HG02884 (cell line): ENCODE results near the gene RAP1GAP.

Experiments
- ATAC-seq: cut with Tn5 transposase; IDR thresholded peaks from one replicate; pipeline ENCODE4 v1.9.1; 2021; ENCODE audit warnings: mild to moderate bottlenecking, moderate library complexity; ENCODE audit not compliant: unreplicated experiment

RAP1GAP gene

DNA sequence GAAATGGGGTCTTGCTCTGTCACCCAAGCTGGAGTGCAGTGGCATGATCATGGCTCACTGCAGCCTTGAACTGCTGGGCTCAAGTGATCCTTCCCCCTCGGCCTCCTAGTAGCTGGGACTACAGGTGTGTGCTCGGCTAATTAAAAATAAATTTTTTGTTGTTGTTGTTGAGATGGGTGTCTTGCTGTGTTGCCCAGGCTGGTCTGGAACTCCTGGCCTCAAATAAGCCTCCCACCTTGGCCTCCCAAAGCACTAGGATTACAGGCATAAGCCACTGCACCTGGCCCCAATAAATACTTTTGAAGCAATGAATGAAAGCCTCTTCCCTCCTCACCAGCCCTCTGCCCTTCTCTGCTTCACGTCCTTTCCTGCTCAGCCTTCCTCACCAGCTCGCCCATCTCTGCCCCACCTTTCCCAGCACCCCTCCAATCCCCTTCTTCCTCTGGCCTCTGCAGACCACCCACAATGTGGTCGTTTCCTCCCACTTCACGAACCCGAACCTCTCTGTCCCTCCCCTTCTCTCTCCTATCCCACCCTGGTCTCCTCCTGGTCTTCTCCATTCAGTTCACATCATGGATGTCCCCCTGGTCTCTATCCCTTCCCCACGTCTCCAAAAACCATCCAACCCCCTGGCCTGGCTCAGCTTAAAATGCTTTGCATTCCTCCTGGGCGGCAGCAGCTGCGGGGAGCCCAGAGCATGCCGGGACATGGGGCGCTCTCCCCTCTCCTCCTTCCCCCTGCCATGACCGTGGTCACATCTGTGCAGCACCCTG lies 38.4 kb downstream of the RAP1GAP start:
- no peak for ATAC-seq

DNA sequence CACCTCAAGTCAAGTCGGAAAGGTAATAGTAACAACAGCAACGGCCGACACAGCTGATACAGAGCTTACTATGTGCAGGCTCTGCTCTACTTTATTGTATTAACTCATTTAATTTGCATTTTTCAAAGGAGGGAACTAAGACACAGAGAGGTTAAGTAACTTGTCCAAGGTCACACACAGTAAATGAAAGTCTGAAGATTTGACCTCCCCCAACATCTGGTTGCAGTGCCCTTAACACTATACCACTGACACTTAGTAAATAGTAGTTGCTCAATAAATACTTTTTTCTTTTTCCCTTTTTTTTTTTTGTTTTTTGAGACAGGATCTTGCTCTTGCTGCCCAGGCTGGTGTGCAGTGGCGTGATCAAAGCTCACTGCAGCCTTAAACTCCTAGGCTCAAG lies 39.2 kb downstream of the RAP1GAP start:
- no peak for ATAC-seq

DNA sequence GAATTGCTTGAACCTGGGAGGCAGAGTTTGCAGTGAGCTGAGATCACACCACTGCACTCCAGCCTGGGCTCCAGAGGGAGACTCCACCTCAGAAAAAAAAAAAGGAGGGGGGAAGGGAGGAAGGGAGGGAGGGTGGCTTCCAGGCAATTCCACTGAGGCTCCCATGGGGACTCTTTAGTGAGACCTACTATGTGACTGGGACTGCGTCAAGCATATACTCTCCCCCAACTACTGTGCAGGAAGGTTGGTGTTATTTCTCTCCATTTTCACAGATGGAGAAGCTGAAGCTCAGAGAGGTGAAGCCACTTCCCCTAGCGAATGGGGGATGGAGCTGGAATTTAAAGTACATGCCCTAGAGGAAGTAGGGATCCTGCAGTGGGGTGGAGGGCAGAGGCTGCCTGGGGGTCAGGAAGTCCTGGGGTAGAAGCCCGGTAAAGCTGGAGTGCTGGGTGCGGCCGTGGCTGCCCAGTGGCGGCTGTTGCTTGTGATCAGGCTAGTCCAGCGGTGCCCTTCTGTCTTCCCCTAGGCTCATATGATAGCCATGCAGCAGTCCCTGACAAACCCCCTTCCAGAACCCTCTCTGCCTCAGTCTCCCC lies 40.3 kb downstream of the RAP1GAP start:
- ATAC-seq: no peak

DNA sequence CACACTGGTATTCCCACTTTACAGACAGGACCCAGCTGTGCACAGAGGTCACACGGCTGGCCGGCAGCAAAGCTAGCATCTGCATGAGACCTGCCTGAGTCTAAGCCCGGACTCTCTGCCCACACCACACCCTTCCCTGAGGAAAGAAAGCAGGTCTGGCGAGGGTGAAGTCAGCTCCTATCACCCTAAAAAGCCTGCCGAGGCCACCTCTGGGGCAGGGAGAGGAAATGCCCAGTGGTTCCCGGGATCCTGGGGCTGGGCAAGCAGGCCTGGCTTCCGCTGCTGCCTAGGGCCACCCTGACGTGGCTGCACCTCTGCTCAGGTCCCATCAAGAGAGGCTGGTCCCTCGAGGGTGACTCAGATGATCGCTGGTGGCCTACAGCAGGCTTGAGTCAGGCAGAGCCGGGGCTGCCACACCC lies 42.2 kb downstream of the RAP1GAP start:
- no peak for ATAC-seq

DNA sequence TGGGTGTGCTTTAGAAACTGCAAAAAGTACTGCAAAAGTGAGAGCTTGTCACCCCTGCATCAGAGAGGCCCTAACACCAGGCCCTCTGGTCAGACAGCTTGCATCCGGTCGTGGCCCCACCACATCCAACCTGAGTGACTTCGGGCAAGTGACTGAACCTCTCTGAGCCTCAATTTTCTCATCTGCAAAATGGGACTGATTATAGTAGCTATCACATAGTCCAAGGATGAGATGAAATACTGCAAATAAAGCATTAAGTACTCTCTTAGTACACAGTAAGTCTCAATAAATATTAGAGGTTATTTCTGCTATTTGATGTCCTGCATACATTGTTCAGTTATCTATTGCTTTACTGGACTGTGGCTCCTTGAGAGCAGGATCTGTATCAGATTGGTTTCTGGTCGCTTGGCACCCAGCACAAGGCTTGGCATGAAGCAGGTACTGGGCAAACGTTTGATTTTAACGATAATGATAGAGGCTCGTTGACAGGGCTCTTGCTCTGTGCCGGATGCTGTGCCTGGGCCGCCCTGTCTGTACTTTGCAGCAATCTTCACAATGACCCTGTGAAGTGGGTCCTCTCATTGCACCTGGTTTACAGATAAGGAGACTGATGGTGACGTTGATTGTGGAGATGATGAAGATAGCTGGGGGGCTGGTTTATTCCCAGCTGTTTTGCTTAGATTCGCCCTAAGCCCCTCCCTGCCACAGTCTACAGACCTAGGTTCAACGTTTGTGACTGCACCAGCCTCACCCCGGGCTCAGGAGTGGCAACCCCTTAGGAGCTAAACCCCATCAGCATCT lies 43.6 kb downstream of the RAP1GAP start:
- ATAC-seq: no peak

DNA sequence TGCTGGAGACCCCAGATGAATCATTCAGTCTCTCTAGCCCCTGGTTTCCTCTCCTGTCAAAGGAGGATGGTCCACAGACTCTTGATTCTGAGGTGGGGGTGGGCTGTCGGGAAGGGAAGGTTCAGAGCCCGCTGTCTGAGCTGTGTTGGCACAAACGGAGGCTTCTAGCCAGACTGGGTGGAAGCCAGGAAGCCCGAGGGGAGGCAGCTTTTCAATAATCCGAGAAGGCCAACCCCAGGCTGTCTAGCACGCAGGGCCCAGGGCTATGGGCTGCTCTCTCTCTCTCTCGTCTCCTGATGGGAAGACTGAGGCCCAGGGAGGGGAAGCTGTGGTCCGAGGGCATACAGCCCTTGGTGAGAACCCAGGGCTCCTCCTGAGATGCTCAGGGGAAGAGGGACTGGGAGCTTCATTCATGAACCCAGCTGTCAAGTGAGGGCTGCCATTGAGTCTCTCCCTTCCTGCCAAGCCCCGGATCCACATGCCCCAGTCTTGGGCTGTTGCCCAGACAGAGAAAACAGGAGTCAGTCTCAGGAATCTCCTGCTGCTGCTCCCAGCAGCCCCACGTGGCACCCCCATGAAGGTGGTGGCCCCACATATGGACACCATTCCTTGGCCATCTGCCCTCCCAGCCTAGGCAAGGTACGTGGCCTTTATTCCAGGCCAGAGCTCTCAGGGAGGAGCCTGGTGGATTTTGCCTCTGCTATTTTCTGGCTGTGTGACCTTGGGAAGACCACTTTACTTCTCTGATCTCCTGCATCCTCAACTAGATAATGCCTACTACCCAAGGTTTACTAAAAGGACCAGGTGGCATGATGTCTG lies 44.4 kb downstream of the RAP1GAP start:
- no peak for ATAC-seq

DNA sequence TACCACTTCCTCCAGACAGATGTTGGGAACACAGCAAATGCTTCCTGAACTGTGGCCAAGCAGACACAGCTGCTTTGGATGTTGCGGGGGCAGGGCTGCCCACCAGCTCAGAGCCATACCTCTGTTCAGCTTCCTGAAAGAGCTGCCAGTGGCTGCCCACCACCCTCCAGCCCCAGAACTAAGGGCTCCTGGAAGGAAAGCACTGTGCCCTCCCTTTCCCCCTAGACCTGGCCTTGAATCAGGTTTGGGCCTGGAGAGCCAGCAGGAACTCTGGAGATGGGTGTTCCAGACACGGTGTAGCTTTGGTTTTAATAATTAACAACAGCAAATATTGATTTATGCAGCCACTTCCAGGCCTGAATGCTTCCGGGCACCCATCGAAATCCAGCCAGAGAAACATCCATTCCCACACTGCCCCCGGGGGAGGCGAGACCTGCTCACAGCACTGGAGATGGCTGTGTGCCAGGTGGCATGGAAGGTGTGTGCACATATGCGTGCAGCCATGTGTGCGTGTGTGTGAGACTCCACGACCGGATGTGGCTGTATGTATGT lies 45.7 kb downstream of the RAP1GAP start:
- no peak for ATAC-seq

DNA sequence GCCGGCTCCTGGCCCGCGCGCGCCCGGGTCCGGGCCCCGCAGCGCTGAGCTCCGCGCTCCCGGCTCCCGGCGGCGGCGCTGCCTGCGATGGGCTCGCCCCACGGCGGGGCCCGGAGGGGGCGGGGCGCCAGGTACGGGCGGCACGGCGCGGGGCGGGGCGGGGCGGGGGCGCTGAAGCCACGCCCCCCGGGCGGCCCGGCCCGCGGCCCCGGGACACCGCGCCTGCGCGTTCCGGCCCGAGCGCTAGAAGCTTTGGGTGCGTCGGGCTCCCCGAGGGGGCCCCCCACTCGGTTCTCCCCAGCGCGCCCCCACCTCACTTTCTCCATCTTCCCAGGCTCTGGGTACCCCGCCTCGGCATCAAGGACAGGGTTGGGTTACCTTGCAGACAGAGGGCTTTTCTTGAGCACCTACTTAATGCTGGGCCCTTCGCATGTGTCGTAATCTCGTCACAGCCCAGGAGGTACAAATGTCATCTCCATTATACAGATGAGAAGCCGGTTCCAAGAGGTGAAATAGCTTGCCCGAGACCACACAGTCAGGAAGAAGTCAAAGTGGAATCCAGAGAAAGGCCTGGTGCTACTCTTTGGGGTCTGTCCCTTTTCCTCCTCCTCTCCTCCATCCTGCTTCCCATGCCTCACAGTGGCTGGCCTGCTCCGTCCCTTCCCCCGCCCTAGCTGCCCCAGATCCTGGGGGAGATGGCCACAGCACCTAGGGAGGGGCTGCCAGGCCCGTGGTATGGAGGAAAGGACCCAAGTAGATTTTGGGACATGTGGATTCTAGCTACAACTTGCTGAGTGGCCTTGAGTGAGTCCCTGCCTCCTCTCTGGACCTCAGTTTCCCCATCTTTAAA lies 46.5 kb downstream of the RAP1GAP start:
- no peak for ATAC-seq

DNA sequence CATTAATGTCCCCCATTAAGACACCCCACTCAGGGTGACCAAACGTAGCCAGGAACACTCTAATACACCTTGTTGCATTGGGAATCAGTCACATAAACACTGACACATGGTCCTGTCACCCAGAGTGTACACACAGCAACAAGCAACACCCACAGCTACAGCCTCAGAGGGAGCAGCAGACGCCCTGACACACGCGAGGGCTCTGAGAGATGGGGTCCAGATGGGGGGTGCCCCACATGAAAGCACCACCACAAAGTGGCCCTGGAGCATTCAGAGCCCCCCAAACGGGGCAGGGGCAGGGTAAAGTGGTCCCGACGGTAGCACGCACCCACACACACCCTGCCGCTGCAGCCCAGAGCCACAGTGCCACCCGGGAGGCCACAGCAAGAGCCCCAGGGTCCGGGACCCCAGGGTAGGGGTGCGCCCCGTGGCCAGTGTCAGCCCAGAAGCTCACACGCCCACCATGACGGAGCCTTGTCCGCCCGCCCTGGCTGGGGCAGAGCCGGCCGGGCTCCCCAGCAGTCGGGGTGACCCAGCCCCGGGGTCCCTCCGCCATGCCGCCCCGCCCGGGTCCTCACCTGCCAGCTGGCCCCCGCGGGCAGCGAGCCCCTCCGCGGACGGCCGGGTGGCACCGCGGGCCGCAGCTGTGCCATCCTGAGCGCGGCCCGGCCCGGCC lies 47.3 kb downstream of the RAP1GAP start:
- ATAC-seq: no peak

DNA sequence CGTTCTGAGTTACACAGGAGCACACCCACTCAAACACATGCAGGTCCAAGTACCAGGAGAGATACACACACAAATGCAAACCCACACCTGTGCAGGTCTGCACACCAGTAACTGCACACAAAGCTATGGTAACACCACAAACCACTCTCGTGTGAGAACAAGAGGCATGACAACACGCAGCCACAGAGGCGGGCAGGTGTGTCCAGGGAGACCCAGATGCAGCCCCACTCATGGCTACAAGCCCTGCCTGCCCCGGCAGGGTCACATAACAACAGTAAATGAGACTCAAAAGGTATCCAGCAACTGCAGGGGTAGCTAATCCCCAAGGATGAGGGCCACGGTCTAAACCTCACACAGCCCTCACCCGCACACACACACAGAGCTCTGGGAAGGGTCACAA lies 48.1 kb downstream of the RAP1GAP start:
- no peak for ATAC-seq

DNA sequence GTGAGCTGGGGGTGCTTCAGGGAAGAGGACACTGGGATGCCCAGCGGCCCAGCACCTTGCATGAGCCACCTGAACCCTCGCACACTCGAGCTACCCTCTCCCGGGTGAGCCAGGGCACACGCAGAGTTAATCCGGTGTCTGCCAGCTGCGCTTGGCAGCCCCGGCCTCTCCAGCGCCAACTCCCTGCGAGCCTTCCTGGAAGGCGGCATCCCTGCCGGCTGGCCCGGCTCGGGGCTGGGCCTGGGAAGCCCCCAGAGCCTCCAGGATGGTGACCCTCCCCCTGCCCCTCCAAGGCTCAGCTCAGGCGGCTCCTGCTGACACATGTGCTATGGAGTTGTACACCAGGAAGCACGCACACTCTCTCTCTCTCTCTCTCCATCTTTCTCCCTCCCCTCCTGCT lies 48.7 kb downstream of the RAP1GAP start:
- no peak for ATAC-seq

DNA sequence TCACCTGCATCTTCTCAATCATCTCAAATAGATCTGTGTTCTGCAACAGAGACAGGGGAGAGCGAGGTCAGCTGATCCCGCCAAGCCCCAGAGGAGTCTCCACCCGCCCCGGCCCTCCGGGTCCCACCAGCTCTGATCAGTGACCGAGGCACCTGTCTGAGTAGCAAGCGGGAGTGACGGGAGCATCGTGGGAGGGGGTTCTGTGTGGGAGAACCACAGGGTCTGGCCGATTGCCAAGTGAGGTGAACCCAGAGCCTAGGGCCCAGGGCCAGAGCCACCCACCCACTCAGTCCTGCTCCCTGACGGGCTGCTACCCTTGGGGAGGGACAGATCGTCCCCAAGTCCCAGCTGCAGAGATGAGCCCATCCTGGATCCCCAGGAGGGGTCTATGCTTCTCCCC lies 49.1 kb downstream of the RAP1GAP start:
- ATAC-seq: no peak

DNA sequence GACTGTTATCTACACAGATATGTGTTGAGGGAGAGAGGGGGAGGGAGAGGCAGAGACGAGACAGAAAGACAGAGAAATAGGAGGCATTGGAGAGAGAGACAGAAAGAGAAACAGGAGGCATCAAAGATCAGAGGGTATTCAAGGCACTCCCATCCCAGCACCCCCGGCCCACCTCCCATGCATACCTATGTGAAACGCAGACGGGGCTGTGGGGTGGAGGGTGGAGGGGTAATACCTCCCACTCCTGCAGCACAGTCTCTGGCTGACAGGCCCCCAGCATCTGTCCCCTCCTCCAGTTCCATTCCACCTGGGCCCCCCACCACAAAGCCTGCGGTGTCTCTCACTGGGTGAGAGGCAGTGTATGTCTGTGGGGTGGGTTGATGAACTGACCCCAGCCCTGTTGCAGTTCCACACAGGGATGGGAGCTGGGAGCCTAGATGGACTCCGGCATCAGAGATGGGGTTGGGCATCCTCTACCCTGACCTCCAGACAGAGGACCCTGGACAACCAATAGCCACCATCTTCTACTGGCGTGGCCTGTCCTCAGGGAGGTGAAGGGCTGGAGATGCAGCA lies 49.7 kb downstream of the RAP1GAP start:
- no peak for ATAC-seq

DNA sequence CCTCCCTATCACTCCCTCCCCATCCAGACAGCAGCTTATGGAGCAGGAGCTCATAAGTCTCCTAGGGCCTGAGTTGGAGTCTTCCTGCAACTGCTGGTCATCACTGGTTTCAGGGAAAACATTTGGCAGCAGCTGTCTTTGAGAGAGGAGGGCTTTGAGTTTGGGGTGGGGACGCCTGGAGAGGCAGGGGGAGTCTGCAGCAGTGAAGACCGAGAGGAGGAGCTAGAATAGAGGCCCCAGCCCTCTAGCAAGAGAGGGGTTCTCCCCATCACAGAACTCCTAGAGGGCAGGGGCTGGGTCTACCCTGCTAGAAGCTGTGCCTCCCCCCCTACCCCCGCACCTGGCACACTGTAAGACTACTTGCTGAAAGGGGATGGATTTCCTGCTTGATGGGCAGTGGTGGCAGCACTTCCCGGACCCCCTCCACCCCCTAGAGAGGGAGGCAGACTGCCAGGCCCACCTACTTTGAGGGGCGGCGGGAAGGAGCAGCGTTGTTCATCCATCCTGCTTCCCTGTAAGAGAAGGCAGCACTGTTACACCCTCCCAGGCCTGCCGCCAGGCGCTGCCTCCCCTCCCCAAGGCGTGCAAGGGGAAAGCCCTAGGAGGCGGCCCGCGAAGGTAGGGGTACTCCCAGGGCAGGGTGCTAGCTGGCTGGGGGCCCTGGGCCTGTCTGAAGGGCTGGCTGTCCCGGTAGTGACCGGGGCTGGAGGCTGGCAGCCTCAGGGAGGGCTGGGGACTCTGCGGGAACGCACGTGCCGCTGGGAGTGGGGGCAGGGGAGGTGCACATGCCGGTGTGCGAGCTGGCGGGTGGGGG lies 50.4 kb downstream of the RAP1GAP start:
- no peak for ATAC-seq

DNA sequence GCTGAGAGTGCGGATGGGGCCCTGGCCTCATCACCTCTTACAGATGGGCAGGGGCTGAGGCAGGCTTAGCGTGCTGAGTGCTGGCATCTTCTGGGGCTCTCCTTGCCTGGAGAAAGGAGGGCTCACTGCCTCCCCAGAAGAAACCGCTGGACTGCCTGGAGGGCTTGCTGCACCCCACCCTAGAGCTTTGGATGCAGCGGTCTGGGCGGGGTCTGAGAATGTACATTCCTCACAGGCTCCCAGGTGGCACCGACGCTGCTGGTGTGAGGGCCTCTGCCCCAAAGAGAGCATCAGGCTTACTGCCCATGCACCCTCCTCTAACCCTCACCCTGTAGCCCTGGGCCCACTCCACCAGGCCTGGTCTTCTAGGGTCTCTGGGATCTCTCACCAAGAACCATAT lies 51.1 kb downstream of the RAP1GAP start:
- ATAC-seq: no peak

DNA sequence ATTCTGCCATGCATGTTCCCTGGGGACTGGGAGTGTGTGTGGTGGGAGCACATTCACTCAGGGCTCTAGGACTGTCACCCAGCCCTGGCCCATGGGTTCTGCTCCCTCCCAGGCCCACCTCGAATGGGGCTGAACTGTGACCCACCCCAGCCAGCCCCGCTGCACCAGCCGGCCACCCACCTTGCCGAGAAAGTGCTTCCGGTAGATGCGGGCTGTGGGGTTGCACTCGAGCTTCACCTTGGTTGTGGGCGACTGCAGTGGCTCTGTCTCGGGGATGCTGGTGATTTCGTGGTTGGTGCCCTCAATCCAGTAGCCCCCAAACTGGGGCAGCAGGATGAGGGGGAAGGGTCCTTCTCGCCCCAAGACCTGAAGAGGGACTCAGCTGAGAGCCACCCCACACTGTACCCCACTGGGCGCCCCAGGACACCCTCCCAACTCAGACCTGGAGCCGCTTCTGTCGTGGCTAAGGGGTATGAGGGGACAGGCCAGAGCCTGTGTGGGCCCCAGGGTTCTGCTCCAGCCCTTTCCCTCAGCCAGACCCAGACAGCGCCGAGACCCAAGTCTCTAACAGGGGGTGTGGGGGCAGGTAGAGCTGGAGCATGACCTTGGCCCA lies 51.9 kb downstream of the RAP1GAP start:
- ATAC-seq: no peak

DNA sequence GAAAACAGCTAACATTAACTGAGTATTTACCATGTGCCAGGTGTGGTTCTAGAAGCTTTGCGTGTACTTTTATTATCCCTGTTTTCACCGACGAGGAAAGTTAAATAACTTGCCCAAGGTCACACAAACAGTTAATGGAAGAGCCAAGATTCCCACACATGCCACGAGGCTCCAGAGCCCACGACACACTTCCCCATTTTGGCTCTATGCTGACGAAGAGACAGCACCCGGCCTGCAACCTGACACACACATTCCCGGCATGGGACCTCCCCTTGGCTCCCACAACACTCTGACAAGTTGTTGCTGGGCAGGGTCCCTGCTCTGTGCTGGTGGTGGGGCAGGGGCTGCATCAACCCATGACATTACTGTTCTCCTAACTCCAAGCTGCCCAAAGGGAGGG lies 52.8 kb downstream of the RAP1GAP start:
- ATAC-seq: no peak
